ENCODE results near the gene PCBP2. TPM values are rescaled to one million over a fixed set of nuclear protein-coding genes. Genes with fewer than 3 reads are reported as not detected.
A peak's percentile ranks its signal among the peaks of the same experiment; 100 is the strongest.

Gene PCBP2
- total RNA-seq, 6 experiments from 2014 or later: 254 to 463 (median 347) TPM

GRCh38 chr12:53423597-53423996, 28.3 kb upstream of the PCBP2 start, which contains the start of gene AMHR2:
Gene AMHR2 (plus strand): TSS chr12:53423855. CDS start chr12:53423935, 80 bp downstream.
- no peaks in the 10 kb centered on the region for H3K9me3 ChIP-seq
- ATAC-seq: no peak
- H3K36me3 ChIP-seq: no peaks in the 10 kb centered on the region
- no peaks in the 10 kb centered on the region for H3K27me3 ChIP-seq
- H3K4me3 ChIP-seq: no peak within 1 kb of the TSS
- TF ChIP-seq POLR2A (IDR thresholded peaks at IDR 0.05): no peak
- TF ChIP-seq, protein P1, sequence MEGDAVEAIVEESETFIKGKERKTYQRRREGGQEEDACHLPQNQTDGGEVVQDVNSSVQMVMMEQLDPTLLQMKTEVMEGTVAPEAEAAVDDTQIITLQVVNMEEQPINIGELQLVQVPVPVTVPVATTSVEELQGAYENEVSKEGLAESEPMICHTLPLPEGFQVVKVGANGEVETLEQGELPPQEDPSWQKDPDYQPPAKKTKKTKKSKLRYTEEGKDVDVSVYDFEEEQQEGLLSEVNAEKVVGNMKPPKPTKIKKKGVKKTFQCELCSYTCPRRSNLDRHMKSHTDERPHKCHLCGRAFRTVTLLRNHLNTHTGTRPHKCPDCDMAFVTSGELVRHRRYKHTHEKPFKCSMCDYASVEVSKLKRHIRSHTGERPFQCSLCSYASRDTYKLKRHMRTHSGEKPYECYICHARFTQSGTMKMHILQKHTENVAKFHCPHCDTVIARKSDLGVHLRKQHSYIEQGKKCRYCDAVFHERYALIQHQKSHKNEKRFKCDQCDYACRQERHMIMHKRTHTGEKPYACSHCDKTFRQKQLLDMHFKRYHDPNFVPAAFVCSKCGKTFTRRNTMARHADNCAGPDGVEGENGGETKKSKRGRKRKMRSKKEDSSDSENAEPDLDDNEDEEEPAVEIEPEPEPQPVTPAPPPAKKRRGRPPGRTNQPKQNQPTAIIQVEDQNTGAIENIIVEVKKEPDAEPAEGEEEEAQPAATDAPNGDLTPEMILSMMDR (IDR thresholded peaks at IDR 0.05): no peak
- intact Hi-C loops (cut with DNase I): loop anchor here in 1 of 2 donors (5.0 kb wide), 1 partner anchor 66 kb away; no protein-coding TSS in a partner anchor
- DNase-seq: no peak
- H3K4me1 ChIP-seq: peaks cover 0 to 2% (median 0%) of the 10 kb centered on the region in 4 donors
- no peak within 1 kb of the TSS for H3K27ac ChIP-seq
- 83% methylated on average over 1 of the region's 1 CpG for WGBS (ENCODE audit: insufficient coverage, low coverage, low lambda C conversion rate, missing lambda C conversion rate)

DNA sequence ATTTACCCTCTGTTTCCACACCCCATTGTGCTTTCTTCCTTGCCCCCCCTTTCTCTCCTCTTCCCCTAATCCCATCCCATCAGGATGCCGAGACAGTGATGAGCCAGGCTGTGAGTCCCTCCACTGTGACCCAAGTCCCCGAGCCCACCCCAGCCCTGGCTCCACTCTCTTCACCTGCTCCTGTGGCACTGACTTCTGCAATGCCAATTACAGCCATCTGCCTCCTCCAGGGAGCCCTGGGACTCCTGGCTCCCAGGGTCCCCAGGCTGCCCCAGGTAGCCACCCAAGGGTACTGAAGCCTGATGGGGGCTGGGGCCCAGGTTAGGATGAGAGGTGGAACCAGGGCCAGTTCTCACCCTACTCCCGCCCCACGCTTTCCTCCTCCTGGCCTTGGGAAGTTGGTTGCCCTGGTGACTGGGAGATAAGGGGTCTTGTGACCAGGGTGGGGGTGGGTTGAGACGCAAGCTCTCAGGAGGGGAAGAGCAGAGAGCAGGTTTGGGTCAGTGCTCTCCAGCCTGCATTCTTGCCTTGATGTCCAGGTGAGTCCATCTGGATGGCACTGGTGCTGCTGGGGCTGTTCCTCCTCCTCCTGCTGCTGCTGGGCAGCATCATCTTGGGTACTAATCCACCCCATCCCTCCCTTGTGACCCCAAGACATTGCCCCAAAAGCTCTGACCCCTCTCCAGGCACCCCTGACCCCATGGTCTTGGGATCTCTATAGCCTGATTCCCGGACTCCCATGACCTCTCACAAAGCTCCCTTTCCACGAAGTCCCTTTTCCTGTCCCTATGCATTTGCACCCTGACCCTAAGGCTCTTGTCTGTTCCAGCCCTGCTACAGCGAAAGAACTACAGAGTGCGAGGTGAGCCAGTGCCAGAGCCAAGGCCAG, 27.0 kb upstream of the PCBP2 start:
- H3K27me3 ChIP-seq: no peaks in the 10 kb centered on the region
- no peaks in the 10 kb centered on the region for H3K36me3 ChIP-seq
- no peak overlapping the region for H3K4me3 ChIP-seq
- TF ChIP-seq, protein P1 (IDR thresholded peaks at IDR 0.05): no peak
- no peak for TF ChIP-seq POLR2A (IDR thresholded peaks at IDR 0.05)
- ATAC-seq (peak; percentile 27 to 56 (median 43)), DNase-seq (no peak)
- WGBS (ENCODE audit: insufficient coverage, low coverage, low lambda C conversion rate, missing lambda C conversion rate): 62% methylated on average over 6 of the region's 9 CpGs
- peak overlapping the region in 1 of 3 donors; percentile 16 for H3K27ac ChIP-seq
- intact Hi-C loops (cut with DNase I): loop anchor here in 1 of 2 donors (5.0 kb wide), 2 partner anchors 68 to 78 kb away; no protein-coding TSS in a partner anchor
- peaks cover 0 to 2% (median 0%) of the 10 kb centered on the region in 4 donors for H3K4me1 ChIP-seq
- H3K9me3 ChIP-seq: no peaks in the 10 kb centered on the region

- no peak for TF ChIP-seq POLR2A (IDR thresholded peaks at IDR 0.05)
- TF ChIP-seq, protein P1 (IDR thresholded peaks at IDR 0.05): no peak
- Histone ChIP-seq H3K27me3 (no peaks in the 10 kb centered on the region), H3K4me3 (no peak overlapping the region), H3K4me1 (peaks cover 0 to 2% (median 0%) of the 10 kb centered on the region in 4 donors), H3K27ac (peak overlapping the region in 1 of 3 donors; percentile 16), H3K36me3 (no peaks in the 10 kb centered on the region), H3K9me3 (no peaks in the 10 kb centered on the region)
- DNase-seq: peak in 1 of 3 donors; percentile 35
- intact Hi-C loops (cut with DNase I): loop anchor here in 1 of 2 donors (5.0 kb wide), 1 partner anchor 78 kb away; no protein-coding TSS in a partner anchor
- WGBS (ENCODE audit: insufficient coverage, low coverage, low lambda C conversion rate, missing lambda C conversion rate): 75% methylated on average over 3 of the region's 11 CpGs
- peak in 1 of 4 donors; percentile 2 for ATAC-seq
These were observed 26.3 kb upstream of the PCBP2 start for GRCh38 chr12:53425515-53426150.

DNA sequence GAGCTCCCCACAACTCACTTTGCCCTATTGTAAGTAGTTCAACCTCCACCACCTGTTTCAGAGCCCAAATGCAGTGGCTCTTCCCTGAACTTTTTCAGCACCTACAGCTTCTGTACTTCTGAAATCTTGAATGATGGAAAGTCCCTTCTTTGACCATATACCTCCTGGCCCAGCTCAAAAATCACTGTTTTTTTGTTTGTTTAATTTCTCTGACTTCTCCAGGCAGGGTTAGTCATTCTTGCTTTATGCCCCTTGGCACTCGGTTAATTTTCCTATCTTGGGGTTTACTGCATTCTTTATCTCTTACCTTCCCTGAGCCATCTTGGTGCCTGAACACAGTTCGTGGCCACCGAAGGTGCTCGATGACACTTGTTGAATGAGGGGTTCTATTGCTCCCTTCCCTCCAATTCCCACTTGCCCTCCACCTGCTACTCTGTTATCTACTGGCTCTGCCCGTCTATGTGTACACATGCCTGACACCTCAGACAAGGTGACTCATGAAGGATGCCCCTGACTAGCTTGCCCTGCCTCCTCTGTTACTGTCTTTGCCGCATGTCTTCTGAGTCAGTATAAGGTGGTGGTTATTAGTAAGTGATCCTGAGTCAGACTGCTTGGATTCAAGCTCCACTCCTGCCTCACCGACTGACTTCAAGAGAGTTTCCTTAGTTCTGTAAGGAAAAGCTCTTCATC, 23.9 kb upstream of the PCBP2 start:
- Histone ChIP-seq H3K27ac (no peak overlapping the region), H3K4me3 (no peak overlapping the region)
- 77% methylated on average over 7 of the region's 7 CpGs for WGBS (ENCODE audit: insufficient coverage, low coverage, low lambda C conversion rate, missing lambda C conversion rate)

More for the DNA sequence above, 23.9 kb upstream of the PCBP2 start:
- intact Hi-C loops (cut with DNase I): loop anchor here in 1 of 2 donors (5.0 kb wide), 1 partner anchor 81 kb away; no protein-coding TSS in a partner anchor
- H3K36me3 ChIP-seq: no peaks in the 10 kb centered on the region
- DNase-seq (peak in 1 of 3 donors; percentile 15), ATAC-seq (peak in 1 of 4 donors; percentile 49)
- H3K27me3 ChIP-seq: no peaks in the 10 kb centered on the region
- TF ChIP-seq, protein P1 (IDR thresholded peaks at IDR 0.05): no peak
- no peak for TF ChIP-seq POLR2A (IDR thresholded peaks at IDR 0.05)
- H3K4me1 ChIP-seq: no peaks in the 10 kb centered on the region
- no peaks in the 10 kb centered on the region for H3K9me3 ChIP-seq

All from right lobe of liver (tissue), 6 donors.